GM12874 (cell line): ENCODE measurements around the gene SYNC.

ENCODE experiments used
- TF ChIP-seq, protein P1 (sequence below): IDR thresholded peaks from 2 replicates; pipeline ENCODE4 v1.5.1; 2011; ENCODE audit warnings: low read depth, mild to moderate bottlenecking, control low read depth, low read length, moderate library complexity; ENCODE audit not compliant: insufficient read depth

The SYNC gene

GRCh38 chr1:32644426-32644825 is 58.1 kb downstream of the SYNC start:
- TF ChIP-seq, protein P1, sequence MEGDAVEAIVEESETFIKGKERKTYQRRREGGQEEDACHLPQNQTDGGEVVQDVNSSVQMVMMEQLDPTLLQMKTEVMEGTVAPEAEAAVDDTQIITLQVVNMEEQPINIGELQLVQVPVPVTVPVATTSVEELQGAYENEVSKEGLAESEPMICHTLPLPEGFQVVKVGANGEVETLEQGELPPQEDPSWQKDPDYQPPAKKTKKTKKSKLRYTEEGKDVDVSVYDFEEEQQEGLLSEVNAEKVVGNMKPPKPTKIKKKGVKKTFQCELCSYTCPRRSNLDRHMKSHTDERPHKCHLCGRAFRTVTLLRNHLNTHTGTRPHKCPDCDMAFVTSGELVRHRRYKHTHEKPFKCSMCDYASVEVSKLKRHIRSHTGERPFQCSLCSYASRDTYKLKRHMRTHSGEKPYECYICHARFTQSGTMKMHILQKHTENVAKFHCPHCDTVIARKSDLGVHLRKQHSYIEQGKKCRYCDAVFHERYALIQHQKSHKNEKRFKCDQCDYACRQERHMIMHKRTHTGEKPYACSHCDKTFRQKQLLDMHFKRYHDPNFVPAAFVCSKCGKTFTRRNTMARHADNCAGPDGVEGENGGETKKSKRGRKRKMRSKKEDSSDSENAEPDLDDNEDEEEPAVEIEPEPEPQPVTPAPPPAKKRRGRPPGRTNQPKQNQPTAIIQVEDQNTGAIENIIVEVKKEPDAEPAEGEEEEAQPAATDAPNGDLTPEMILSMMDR = no peak

GRCh38 chr1:32639489-32640075 is 63.0 kb downstream of the SYNC start:
- TF ChIP-seq, protein P1 = no peak

DNA sequence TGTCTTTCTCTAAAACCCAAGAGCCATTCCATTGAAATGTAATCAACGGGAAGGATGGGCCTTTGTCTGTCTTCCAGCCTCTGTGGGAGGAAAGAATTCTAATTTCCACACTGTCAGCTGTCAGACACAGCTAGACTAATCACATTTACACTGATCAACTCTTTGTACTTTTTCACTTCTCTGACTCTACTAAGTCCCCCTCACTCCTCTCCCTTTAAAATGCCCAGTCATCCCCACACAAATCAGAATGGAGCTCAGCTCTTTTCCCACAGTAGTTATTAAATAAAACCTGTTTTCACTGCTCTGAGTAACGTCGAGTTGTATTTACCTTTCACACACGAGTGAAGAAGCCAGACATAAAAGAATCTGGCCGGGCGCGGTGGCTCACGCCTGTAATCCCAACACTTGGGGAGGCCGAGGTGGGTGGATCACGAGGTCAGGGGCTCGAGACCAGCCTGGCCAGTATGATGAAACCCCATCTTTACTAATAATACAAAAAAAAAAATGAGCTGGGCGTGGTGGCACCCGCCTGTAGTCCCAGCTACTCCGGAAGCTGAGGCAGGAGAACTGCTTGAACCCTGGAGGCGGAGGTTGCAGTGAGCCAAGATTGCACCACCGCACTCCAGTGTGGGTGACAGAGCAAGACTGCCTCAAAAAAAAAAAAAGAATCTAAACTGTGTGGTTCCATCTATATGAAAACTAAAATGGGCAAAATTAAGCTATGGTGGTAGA is 65.5 kb downstream of the SYNC start:
- TF ChIP-seq, protein P1 = no peak

DNA sequence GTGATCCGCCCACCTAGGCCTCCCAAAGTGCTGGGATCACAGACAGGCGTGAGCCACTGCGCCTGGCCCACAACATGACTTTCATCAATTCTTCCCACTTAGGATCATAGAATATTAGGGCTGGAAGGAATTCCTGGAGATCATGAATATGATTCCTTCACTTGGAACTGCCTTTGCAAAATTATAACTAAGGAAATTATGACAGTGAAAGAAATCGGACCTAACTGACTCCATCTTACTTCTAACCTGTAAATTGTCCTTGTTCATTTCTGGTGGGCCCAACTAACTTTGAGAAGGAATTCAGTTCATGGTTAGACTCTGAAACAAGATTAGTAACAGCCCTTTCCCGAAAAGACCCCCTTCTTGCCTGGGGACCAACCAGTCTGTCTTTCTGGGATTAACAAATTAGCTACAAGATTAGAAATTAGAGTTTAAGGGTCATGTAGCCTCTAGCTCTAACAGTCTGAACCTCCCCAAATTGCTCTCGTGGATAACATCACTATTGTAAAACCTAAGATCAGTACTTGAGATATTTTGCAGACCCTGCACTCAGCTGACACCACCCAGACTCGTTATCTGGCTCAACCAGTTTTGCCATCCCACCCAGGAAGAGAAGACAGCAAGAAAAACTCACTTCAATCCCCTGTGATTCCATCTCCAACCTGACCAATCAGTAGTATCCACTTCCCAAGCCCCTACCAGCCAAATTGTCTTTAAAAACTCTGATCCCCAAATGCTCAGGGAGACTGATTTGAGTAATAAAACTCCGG is 66.9 kb downstream of the SYNC start:
- TF ChIP-seq, protein P1 = no peak

GRCh38 chr1:32632829-32633228 is 69.7 kb downstream of the SYNC start:
- TF ChIP-seq, protein P1 = no peak
